Measurements from ENCODE around the gene CDH6. TPM values are rescaled to one million over a fixed set of nuclear protein-coding genes. Genes with fewer than 3 reads are reported as not detected.

CDH6 gene
- total RNA-seq, 4 donors from 2014 or later, result 1.00 to 2.9 (median 1.4) TPM

GRCh38 chr5:31268256-31268655, 74.8 kb downstream of the CDH6 start:
- intact Hi-C loops (cut with DNase I; ENCODE audit: low total_unique reads), result no loop called here
- H3K4me1 ChIP-seq, result no peaks in the 10 kb centered on the region
- no peaks in the 10 kb centered on the region for H3K36me3 ChIP-seq
- ATAC-seq (no peak), DNase-seq (no peak)
- H3K27ac ChIP-seq, result no peak overlapping the region
- no peaks in the 10 kb centered on the region for H3K27me3 ChIP-seq
- TF ChIP-seq POLR2A (IDR thresholded peaks at IDR 0.05), result no peak
- TF ChIP-seq, protein P1, sequence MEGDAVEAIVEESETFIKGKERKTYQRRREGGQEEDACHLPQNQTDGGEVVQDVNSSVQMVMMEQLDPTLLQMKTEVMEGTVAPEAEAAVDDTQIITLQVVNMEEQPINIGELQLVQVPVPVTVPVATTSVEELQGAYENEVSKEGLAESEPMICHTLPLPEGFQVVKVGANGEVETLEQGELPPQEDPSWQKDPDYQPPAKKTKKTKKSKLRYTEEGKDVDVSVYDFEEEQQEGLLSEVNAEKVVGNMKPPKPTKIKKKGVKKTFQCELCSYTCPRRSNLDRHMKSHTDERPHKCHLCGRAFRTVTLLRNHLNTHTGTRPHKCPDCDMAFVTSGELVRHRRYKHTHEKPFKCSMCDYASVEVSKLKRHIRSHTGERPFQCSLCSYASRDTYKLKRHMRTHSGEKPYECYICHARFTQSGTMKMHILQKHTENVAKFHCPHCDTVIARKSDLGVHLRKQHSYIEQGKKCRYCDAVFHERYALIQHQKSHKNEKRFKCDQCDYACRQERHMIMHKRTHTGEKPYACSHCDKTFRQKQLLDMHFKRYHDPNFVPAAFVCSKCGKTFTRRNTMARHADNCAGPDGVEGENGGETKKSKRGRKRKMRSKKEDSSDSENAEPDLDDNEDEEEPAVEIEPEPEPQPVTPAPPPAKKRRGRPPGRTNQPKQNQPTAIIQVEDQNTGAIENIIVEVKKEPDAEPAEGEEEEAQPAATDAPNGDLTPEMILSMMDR (IDR thresholded peaks at IDR 0.05 in 4 of 5, conservative IDR thresholded peaks at IDR 0.05 in 1 of 5), result no peak
- in situ Hi-C loops (cut with MboI; ENCODE audit: low sequenced_read_pairs in 4 of 4), result no loop called here
- H3K9me3 ChIP-seq, result no peaks in the 10 kb centered on the region
- H3K4me3 ChIP-seq, result no peak overlapping the region

DNA sequence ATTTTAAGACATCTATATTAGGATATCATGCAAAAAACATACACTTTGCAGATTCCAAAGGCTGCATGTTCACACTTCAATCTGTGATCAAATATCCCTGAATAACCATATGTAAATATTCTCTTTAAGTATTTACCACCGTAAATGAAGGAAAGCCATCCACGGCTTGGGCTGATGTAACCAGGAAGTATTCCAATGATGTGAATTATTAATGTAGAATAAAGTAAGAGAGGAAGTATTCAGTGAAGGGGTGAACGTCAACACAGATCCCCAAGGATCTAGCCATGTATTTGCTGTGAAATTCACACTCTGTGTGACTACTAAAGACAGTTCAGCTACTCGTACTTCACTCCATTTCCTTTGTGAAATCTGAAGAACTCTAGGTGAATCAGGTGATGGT, 75.2 kb downstream of the CDH6 start:
- H3K27ac ChIP-seq, result no peak overlapping the region
- intact Hi-C loops (cut with DNase I; ENCODE audit: low total_unique reads) (no loop called here), in situ Hi-C loops (cut with MboI; ENCODE audit: low sequenced_read_pairs in 4 of 4) (no loop called here)
- TF ChIP-seq, protein P1 (IDR thresholded peaks at IDR 0.05 in 4 of 5, conservative IDR thresholded peaks at IDR 0.05 in 1 of 5), result no peak
- no peak for TF ChIP-seq POLR2A (IDR thresholded peaks at IDR 0.05)
- no peak overlapping the region for H3K4me3 ChIP-seq
- no peaks in the 10 kb centered on the region for H3K36me3 ChIP-seq
- H3K27me3 ChIP-seq, result no peaks in the 10 kb centered on the region
- H3K4me1 ChIP-seq, result no peaks in the 10 kb centered on the region
- DNase-seq (no peak), ATAC-seq (no peak)
- no peaks in the 10 kb centered on the region for H3K9me3 ChIP-seq

DNA sequence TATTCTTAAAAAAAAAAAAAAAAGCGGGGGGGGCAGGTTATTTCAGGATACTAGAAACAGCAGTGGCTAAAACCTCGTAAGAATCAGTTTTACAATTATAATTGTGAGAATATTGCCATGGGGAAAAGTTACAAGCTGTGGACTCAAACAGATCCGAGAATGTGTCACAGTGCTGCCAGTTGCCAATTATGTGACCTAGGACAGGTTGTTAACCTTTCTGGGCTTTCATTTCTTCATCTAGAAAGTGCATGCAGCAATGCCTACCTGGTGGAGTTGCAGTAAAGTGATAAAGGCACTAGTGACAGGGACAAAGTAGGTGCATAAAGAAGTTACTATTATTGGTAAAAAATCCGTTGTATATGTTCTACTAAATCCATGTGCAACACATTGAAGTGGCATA, 75.8 kb downstream of the CDH6 start:
- no peaks in the 10 kb centered on the region for H3K9me3 ChIP-seq
- TF ChIP-seq, protein P1 (IDR thresholded peaks at IDR 0.05 in 4 of 5, conservative IDR thresholded peaks at IDR 0.05 in 1 of 5), result no peak
- no peak for TF ChIP-seq POLR2A (IDR thresholded peaks at IDR 0.05)
- DNase-seq, result no peak
- no peak overlapping the region for H3K4me3 ChIP-seq
- intact Hi-C loops (cut with DNase I; ENCODE audit: low total_unique reads), result no loop called here
- no peaks in the 10 kb centered on the region for H3K4me1 ChIP-seq
- in situ Hi-C loops (cut with MboI; ENCODE audit: low sequenced_read_pairs in 4 of 4), result no loop called here
- H3K27me3 ChIP-seq, result no peaks in the 10 kb centered on the region
- H3K27ac ChIP-seq, result no peak overlapping the region
- H3K36me3 ChIP-seq, result no peaks in the 10 kb centered on the region
- ATAC-seq, result no peak

- Histone ChIP-seq H3K27ac (no peak overlapping the region), H3K27me3 (no peaks in the 10 kb centered on the region), H3K4me1 (no peaks in the 10 kb centered on the region), H3K36me3 (no peaks in the 10 kb centered on the region), H3K9me3 (no peaks in the 10 kb centered on the region), H3K4me3 (no peak overlapping the region)
- DNase-seq (no peak), ATAC-seq (no peak)
- no peak for TF ChIP-seq POLR2A (IDR thresholded peaks at IDR 0.05)
- TF ChIP-seq, protein P1 (IDR thresholded peaks at IDR 0.05 in 4 of 5, conservative IDR thresholded peaks at IDR 0.05 in 1 of 5), result peak in 3 of 5 experiments; percentile 24 to 39 (median 25)
- in situ Hi-C loops (cut with MboI; ENCODE audit: low sequenced_read_pairs in 4 of 4), result no loop called here
- intact Hi-C loops (cut with DNase I; ENCODE audit: low total_unique reads), result no loop called here
Measured at GRCh38 chr5:31270396-31270795, 76.9 kb downstream of the CDH6 start.

DNA sequence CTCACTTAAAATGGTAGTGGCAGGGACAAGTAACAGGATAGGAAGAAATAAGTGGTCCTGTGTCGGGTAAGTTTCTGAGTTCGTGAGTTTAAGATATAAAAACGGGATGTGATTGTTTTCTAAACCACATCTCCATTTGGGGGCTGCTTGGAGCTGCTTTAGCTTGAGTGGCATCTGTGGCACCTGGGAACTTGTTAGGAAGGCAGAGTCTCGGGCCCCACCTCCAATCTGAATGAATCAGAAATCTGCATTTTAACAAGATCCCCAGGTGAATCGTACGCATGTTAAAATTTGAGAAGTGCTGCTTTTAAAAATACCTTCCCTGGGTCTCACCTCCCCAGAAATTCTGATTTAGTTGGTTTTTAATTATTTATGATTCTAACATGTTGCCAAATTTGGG, 78.1 kb downstream of the CDH6 start:
- ATAC-seq (no peak), DNase-seq (no peak)
- H3K4me1 ChIP-seq, result no peaks in the 10 kb centered on the region
- H3K4me3 ChIP-seq, result no peak overlapping the region
- intact Hi-C loops (cut with DNase I; ENCODE audit: low total_unique reads), result no loop called here
- no peak overlapping the region for H3K27ac ChIP-seq
- in situ Hi-C loops (cut with MboI; ENCODE audit: low sequenced_read_pairs in 4 of 4), result no loop called here
- no peaks in the 10 kb centered on the region for H3K36me3 ChIP-seq
- no peaks in the 10 kb centered on the region for H3K27me3 ChIP-seq
- no peaks in the 10 kb centered on the region for H3K9me3 ChIP-seq
- TF ChIP-seq, protein P1 (IDR thresholded peaks at IDR 0.05 in 4 of 5, conservative IDR thresholded peaks at IDR 0.05 in 1 of 5), result no peak
- TF ChIP-seq POLR2A (IDR thresholded peaks at IDR 0.05), result no peak
